ENCODE measurements around the gene GYPB.
"Not testable (repeated sequence)": the region's sequence is repeated elsewhere in the genome, so short reads cannot be mapped to it uniquely, and the experiment has no call there.

Gene GYPB

GRCh38 chr4:144019277-144019676, at the start of gene GYPB:
Gene GYPB (minus strand): TSS chr4:144019380. CDS start chr4:144019287, 93 bp downstream.
- DNase-seq = peak; percentile 86

- DNase-seq = not testable (repeated sequence)
These were observed 42.4 kb upstream of the GYPB start for GRCh38 chr4:144061556-144061955.

- DNase-seq = peak; percentile 28
These were observed 41.2 kb upstream of the GYPB start for GRCh38 chr4:144060234-144060859.

GRCh38 chr4:144056800-144057199, 37.6 kb upstream of the GYPB start:
- DNase-seq = no peak

- not testable (repeated sequence) for DNase-seq
These were observed 36.2 kb upstream of the GYPB start for GRCh38 chr4:144055336-144055735.

- not testable (repeated sequence) for DNase-seq
These were observed 32.3 kb upstream of the GYPB start for GRCh38 chr4:144051494-144051893.

GRCh38 chr4:144050631-144051030, 31.5 kb upstream of the GYPB start:
- not testable (repeated sequence) for DNase-seq

- DNase-seq = not testable (repeated sequence)
These were observed 30.6 kb upstream of the GYPB start for GRCh38 chr4:144049495-144050424.

GRCh38 chr4:144044936-144045335, 25.8 kb upstream of the GYPB start:
- DNase-seq = not testable (repeated sequence)

- not testable (repeated sequence) for DNase-seq
These were observed 13.4 kb upstream of the GYPB start for GRCh38 chr4:144032580-144032979.

- not testable (repeated sequence) for DNase-seq
These were observed 12.7 kb upstream of the GYPB start for GRCh38 chr4:144031875-144032274.

- DNase-seq = not testable (repeated sequence)
These were observed 12.2 kb upstream of the GYPB start for GRCh38 chr4:144031369-144031768.

- peak; percentile 19 for DNase-seq
These were observed 11.5 kb upstream of the GYPB start for GRCh38 chr4:144030708-144031107.

GRCh38 chr4:144026682-144027081, 7.5 kb upstream of the GYPB start:
- DNase-seq = not testable (repeated sequence)

- DNase-seq = not testable (repeated sequence)
These were observed 5.3 kb upstream of the GYPB start for GRCh38 chr4:144024399-144025053.

GRCh38 chr4:144022772-144023400, 3.7 kb upstream of the GYPB start:
- DNase-seq = not testable (repeated sequence)

GRCh38 chr4:144021336-144021990, 2.3 kb upstream of the GYPB start:
- peak; percentile 84 for DNase-seq

- DNase-seq = peak; percentile 74
These were observed 768 bp downstream of the GYPB start for GRCh38 chr4:144018223-144019000.

- peak; percentile 63 for DNase-seq
These were observed 1.9 kb downstream of the GYPB start for GRCh38 chr4:144017271-144017670.

GRCh38 chr4:144016057-144016605, 3.0 kb downstream of the GYPB start:
- not testable (repeated sequence) for DNase-seq

- DNase-seq = no peak
These were observed 4.4 kb downstream of the GYPB start for GRCh38 chr4:144014808-144015207.
